A549 treated with AZD9567 at 1 μM for 4 hours (cell line): ENCODE results near the gene SOSTDC1. TPM values are rescaled to one million over a fixed set of nuclear protein-coding genes. Genes with fewer than 3 reads are reported as not detected.

Experiments used
- total RNA-seq: library from RNA; stranded (reverse); fragments of 200-300 nt; extraction: Qiagen RNA extraction; gene quantifications from 5 replicates; pipeline ENCODE4 v1.2.3, GENCODE V29; 2022; ENCODE audit not compliant: insufficient read depth

The SOSTDC1 gene, protein sequence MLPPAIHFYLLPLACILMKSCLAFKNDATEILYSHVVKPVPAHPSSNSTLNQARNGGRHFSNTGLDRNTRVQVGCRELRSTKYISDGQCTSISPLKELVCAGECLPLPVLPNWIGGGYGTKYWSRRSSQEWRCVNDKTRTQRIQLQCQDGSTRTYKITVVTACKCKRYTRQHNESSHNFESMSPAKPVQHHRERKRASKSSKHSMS
- not detected in 5 replicates for total RNA-seq

DNA sequence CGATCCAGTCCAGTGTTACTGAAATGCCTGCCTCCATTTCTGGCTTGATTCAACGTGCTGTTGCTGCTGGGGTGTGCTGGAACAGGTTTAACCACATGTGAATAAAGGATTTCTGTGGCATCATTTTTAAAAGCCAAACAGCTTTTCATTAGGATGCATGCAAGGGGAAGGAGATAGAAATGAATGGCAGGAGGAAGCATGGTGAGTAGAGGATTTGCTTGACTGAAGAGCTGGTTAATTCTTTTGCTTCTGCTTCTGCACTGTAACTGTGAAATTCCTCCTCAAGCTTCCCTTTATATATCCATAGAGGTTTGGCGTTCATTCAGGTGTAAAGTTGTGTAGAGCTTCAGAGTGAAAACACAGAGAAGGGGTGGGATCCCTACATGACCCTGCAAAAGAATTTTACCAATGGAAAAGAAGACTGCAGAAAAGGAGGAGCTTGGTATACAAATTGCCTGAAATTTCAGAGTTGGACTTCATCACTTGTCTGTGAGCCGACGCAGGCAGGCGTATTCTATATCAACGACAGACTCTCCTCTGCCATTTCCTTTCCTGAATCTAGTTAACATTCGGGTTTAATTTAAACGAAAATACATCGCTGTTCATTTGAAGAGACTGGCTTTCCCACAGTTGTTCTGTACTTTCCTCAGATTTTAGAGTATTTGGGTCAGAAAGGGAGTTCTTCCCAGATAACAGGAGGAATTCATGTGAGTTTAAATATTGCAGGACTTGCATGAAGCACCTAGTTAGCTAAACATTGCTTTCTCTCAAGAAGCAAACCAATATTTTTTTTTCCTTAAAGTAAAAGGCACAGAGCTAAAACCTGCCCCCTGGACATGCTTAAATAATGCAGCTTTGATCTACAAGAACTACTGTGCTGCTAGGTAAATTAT lies at the start of gene SOSTDC1:
Gene SOSTDC1, minus strand, starts transcription at position 270 of the 893 bp plus-strand sequence. Its CDS starts 70 bp downstream, at position 200.

DNA sequence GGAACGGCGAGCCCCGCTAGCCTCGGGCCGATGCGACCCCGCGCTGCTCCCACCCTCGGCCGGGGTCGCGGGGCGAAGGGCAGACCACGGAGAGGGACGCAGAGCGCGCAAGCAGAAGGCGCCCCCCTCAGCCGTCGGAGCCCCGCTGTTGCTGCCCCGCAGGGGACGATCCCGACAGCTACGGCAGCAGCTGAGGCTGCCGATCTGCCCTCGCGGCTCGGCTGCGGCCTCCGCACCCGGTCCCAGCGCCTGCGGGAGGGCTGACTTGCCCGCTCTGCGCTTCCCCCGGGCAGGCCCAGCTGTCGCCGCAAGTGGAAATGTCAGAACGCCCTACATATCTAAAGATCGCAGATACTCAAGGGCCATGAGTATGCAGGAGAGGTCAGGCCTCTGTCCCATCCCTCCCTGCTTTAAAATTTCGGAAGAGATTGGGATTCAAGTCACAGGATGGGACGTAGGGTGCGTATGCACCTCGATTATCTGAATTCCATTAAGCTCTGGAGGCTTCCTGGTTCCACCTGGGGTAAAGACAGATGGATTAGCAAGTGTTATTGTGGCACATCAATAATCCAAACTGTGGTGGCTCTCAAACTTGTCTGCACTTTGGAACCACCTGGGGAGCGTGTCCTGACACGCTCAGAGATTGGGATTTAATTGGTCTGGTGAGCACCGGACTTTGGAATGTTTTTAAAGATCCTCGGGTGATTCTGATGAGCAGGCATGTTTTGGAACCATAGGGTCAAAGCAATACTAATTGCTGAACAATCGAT lies 44.0 kb downstream of the SOSTDC1 start, which contains the start of gene CRPPA:
Gene CRPPA, minus strand, starts transcription at position 206 of the 770 bp plus-strand sequence. CDS start 216 bp downstream, outside the sequence.

Other genes starting within 250 kb of the SOSTDC1 start
- gene CRPPA, start 44.2 kb downstream of the SOSTDC1 start, total RNA-seq, result 0.55 to 0.84 TPM (median 0.73 TPM) in 4 of 5 replicates, not detected in the other
- gene LRRC72, start 61.1 kb upstream of the SOSTDC1 start, total RNA-seq, result not detected in 5 replicates
- gene ANKMY2, start 180.0 kb upstream of the SOSTDC1 start, total RNA-seq, result 12.1 to 14.6 TPM (median 14.2 TPM) in 5 replicates
- gene BZW2, start 180.4 kb upstream of the SOSTDC1 start, total RNA-seq, result 94.1 to 106 TPM (median 98.1 TPM) in 5 replicates